ENCODE results near the gene TEP1. TPM values are rescaled to one million over a fixed set of nuclear protein-coding genes. Genes with fewer than 3 reads are reported as not detected.

TEP1 gene
- 12.2 TPM for total RNA-seq

GRCh38 chr14:20412876-20413743 is at the start of gene TEP1:
Gene TEP1 (minus strand): TSS chr14:20413501. CDS start chr14:20408439, 5,062 bp downstream.

GRCh38 chr14:20461225-20462141 is 48.2 kb upstream of the TEP1 start, which contains the start of gene PIP4P1:
Gene PIP4P1 (minus strand): TSS chr14:20461434. CDS start chr14:20461325, 109 bp downstream.

GRCh38 chr14:20454516-20455354 is 41.4 kb upstream of the TEP1 start, which contains the start of the genes APEX1 and OSGEP:
Gene APEX1 (plus strand): TSS chr14:20455226. CDS start chr14:20455646, 420 bp downstream.
Gene OSGEP (minus strand): TSS chr14:20454812. CDS start chr14:20454683, 129 bp downstream.

GRCh38 chr14:20435582-20436362 is 22.5 kb upstream of the TEP1 start, which contains the start of gene KLHL33:
Gene KLHL33 (minus strand): TSS chr14:20436166. CDS start chr14:20435811, 355 bp downstream.

GRCh38 chr14:20343092-20343861 is 70.0 kb downstream of the TEP1 start, which contains the start of gene PARP2:
Gene PARP2 (plus strand): TSS chr14:20343635. CDS start chr14:20343642, 7 bp downstream.

GRCh38 chr14:20332788-20333493 is 80.4 kb downstream of the TEP1 start, which contains the start of gene CCNB1IP1:
Gene CCNB1IP1 (minus strand): TSS chr14:20333279. CDS start chr14:20316523, 16,756 bp downstream.

Small RNAs within 50 kb of the gene (small RNA-seq; reads per million reads assigned to genes)
- 0.24 reads per million for gene RNA5SP382 (ENCODE audit: low replicate concordance)
- gene SNORA79B (ENCODE audit: low replicate concordance) = 0.18 reads per million
- 185 reads per million, percentile 96 among the genes with 10 or more reads in this experiment for gene SNORD126 (ENCODE audit: low replicate concordance)

Other genes with a start within 250 kb of the TEP1 start
- not detected for gene OR11G2, start 222.6 kb downstream of the TEP1 start, total RNA-seq
- gene OR11H6, start 189.8 kb downstream of the TEP1 start, total RNA-seq = not detected
- not detected for gene OR11H7, start 184.5 kb downstream of the TEP1 start, total RNA-seq
- not detected for gene OR11H4, start 174.2 kb downstream of the TEP1 start, total RNA-seq
- 47.3 TPM for gene TTC5, start 107.5 kb downstream of the TEP1 start, total RNA-seq
- gene CCNB1IP1, start 80.2 kb downstream of the TEP1 start, total RNA-seq = 63.5 TPM
- 30.4 TPM for gene PARP2, start 69.9 kb downstream of the TEP1 start, total RNA-seq
- gene KLHL33, start 22.7 kb upstream of the TEP1 start, total RNA-seq = under 0.01 TPM
- gene OSGEP, start 41.3 kb upstream of the TEP1 start, total RNA-seq = 70.7 TPM
- gene APEX1, start 41.7 kb upstream of the TEP1 start, total RNA-seq = 57.0 TPM
- gene PIP4P1, start 47.9 kb upstream of the TEP1 start, total RNA-seq = 31.3 TPM
- gene PNP, start 55.9 kb upstream of the TEP1 start, total RNA-seq = 5.6 TPM
- gene RNASE10, start 92.0 kb upstream of the TEP1 start, total RNA-seq = not detected
- gene RNASE9, start 147.5 kb upstream of the TEP1 start, total RNA-seq = not detected
- gene RNASE11, start 174.5 kb upstream of the TEP1 start, total RNA-seq = not detected
- gene RNASE12, start 177.9 kb upstream of the TEP1 start, total RNA-seq = not detected
- not detected for gene OR6S1, start 228.2 kb upstream of the TEP1 start, total RNA-seq

All from parietal lobe (tissue), 2 donors.